Mucosa of descending colon (tissue), 3 donors: ENCODE results near the gene RFC2. TPM values are rescaled to one million over a fixed set of nuclear protein-coding genes. Genes with fewer than 3 reads are reported as not detected.

Experiments
- ATAC-seq: fragments of 200-7000 bp; cut with Tn5 transposase; one replicate; pipeline ENCODE4 v1.9.1; 2020; ENCODE audit warnings: mild to moderate bottlenecking, moderate library complexity
- DNase-seq, 3 donors: peaks; one replicate each; pipeline ENCODE4 v3.0.0-alpha.2; 2020
- H3K36me3 ChIP-seq: fragments of 200-600 bp; one replicate; pipeline ENCODE4 v1.8.0; 2021; ENCODE audit warnings: low read depth, mild to moderate bottlenecking
- H3K4me1 ChIP-seq: fragments of 200-600 bp; one replicate; pipeline ENCODE4 v1.8.0; 2021; ENCODE audit warnings: low read depth, mild to moderate bottlenecking
- H3K4me3 ChIP-seq: fragments of 200-600 bp; one replicate; pipeline ENCODE4 v1.8.0; 2021; ENCODE audit warnings: mild to moderate bottlenecking
- H3K9me3 ChIP-seq: fragments of 200-600 bp; one replicate; pipeline ENCODE4 v1.8.0; 2021; ENCODE audit warnings: mild to moderate bottlenecking
- intact Hi-C, 2 donors: fragments of 100-400 bp; cut with DNase I in 1 of 2; cut with micrococcal nuclease in 1 of 2; formaldehyde crosslinking; loops; one replicate each; pipeline versions ENCODE4 v1.11.0 to v1.11.1; 2022; cut with DNase I, micrococcal nuclease
- total RNA-seq, 3 donors: library from RNA; stranded (reverse); fragmentation: NEBNext Ultra II Directional in 2 of 3; extraction: Animal tissue kit (Norgen Biotek cat#: 25700) in 2 of 3; gene quantifications; one replicate each; pipeline versions ENCODE4 v1.2.1 to v1.2.4, GENCODE V29; 2021 to 2023
- TF ChIP-seq, protein P1 (sequence below): fragments of 200-600 bp; IDR thresholded peaks from one replicate; pipeline ENCODE4 v1.8.0; 2022; ENCODE audit warnings: antibody characterized with exemption, mild to moderate bottlenecking
- donor health status: DM: no; HTN: no; CAD: no; lungs with moderate emphysema.
- donor health status: DM: no; HTN: no; CAD: no.
- donor health status: DM: no; HTN: yes; CAD: no.

RFC2 gene
- total RNA-seq, 3 donors from 2014 or later, result 14.8 to 23.7 (median 15.9) TPM

- DNase-seq (peak; percentile 71 to 78 (median 72)), ATAC-seq (peak; percentile 70)
- Histone ChIP-seq H3K36me3 (no peaks in the 10 kb centered on the region), H3K4me3 (no peak overlapping the region), H3K4me1 (peaks cover 70% of the 10 kb centered on the region), H3K9me3 (no peaks in the 10 kb centered on the region)
- TF ChIP-seq, protein P1, sequence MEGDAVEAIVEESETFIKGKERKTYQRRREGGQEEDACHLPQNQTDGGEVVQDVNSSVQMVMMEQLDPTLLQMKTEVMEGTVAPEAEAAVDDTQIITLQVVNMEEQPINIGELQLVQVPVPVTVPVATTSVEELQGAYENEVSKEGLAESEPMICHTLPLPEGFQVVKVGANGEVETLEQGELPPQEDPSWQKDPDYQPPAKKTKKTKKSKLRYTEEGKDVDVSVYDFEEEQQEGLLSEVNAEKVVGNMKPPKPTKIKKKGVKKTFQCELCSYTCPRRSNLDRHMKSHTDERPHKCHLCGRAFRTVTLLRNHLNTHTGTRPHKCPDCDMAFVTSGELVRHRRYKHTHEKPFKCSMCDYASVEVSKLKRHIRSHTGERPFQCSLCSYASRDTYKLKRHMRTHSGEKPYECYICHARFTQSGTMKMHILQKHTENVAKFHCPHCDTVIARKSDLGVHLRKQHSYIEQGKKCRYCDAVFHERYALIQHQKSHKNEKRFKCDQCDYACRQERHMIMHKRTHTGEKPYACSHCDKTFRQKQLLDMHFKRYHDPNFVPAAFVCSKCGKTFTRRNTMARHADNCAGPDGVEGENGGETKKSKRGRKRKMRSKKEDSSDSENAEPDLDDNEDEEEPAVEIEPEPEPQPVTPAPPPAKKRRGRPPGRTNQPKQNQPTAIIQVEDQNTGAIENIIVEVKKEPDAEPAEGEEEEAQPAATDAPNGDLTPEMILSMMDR, result no peak
- intact Hi-C loops, result no loop called here
These were observed 33.3 kb upstream of the RFC2 start for GRCh38 chr7:74287303-74288033.

GRCh38 chr7:74286131-74286530 lies 31.9 kb upstream of the RFC2 start:
- Histone ChIP-seq H3K9me3 (no peaks in the 10 kb centered on the region), H3K4me1 (peaks cover 57% of the 10 kb centered on the region), H3K36me3 (no peaks in the 10 kb centered on the region), H3K4me3 (no peak overlapping the region)
- TF ChIP-seq, protein P1, result no peak
- ATAC-seq (no peak), DNase-seq (peak in 1 of 3 donors; percentile 39)
- intact Hi-C loops, result no loop called here

GRCh38 chr7:74284781-74285259 lies 30.6 kb upstream of the RFC2 start:
- TF ChIP-seq, protein P1, result no peak
- intact Hi-C loops, result no loop called here
- H3K4me3 ChIP-seq, result no peak overlapping the region
- H3K4me1 ChIP-seq, result peaks cover 50% of the 10 kb centered on the region
- no peaks in the 10 kb centered on the region for H3K9me3 ChIP-seq
- ATAC-seq (peak; percentile 80), DNase-seq (peak; percentile 83 to 89 (median 88))
- H3K36me3 ChIP-seq, result no peaks in the 10 kb centered on the region

DNA sequence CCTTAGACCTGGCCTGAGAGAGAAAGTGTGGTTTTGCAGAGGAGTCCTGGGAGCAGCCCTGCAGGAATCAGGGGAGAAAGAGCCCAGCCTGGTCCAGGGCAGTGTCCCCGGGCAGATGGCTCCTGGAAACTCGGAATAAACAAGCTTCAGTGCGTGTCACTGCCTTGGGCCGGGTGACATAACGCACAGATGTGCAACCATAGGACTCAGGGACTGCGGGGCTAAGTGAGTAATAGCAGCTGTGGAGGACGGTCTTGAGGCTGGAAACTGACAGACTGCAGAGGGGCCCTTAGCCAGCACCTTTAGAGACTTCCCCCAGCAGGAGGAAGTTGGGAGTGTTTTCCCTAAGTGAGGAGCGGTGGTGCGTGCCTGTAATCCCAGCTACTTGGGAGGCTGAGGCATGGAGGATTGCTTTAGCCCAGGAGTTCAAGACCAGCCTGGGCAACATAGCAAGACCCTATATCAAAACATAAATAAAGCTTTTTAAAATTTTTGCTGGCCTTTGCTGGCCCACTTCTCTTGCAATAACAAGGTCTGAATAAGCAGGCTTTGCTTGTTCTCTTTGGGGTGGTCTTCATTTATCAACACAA lies 29.8 kb upstream of the RFC2 start:
- intact Hi-C loops, result no loop called here
- DNase-seq (peak in 1 of 3 donors; percentile 34), ATAC-seq (no peak)
- Histone ChIP-seq H3K36me3 (no peaks in the 10 kb centered on the region), H3K4me3 (no peak overlapping the region), H3K4me1 (peaks cover 49% of the 10 kb centered on the region), H3K9me3 (no peaks in the 10 kb centered on the region)
- TF ChIP-seq, protein P1, result no peak

DNA sequence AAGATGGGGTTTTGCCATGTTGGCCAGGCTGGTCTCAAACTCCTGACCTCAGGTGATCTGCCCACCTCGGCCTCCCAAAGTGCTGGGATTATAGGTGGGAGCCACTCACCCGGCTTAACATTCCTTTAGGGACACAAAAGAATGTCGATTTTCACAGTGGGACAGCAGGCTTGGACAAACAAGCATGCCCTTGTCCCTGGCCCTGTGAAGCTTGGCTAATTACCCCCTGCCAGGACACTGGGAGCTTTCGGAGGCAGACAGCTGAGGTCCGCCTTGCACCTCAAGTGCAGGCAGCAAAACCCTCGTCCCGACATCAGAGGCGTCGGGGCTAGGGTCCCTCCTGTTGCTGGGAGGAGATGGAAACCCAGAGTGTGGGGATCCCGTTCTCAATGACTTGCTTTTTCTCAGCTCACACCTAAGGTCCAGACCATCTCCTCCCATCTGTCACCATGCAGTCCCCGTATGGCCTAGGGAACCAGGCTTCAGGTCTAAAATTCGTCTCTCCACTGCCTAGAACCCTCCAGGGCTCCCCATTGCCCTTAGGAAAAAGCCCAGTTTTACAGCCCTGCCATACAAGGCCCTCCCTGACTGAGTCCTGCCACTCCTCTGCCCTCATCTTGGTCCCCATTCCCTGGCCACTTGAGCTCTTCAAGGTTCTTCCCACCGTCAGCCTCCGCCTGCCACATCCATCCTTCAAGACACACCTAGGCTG lies 28.7 kb upstream of the RFC2 start:
- Histone ChIP-seq H3K9me3 (no peaks in the 10 kb centered on the region), H3K4me1 (peaks cover 38% of the 10 kb centered on the region), H3K4me3 (no peak overlapping the region), H3K36me3 (no peaks in the 10 kb centered on the region)
- intact Hi-C loops, result no loop called here
- DNase-seq (no peak), ATAC-seq (no peak)
- TF ChIP-seq, protein P1, result no peak
